HepG2 (cell line): Measurements from ENCODE around the gene ACRBP. TPM values are rescaled to one million over a fixed set of nuclear protein-coding genes. Genes with fewer than 3 reads are reported as not detected.

Source experiments
- ATAC-seq: fragments of 200-7000 bp; cut with Tn5 transposase; 3 replicates; pipeline ENCODE4 v1.9.1; 2020; ENCODE audit warnings: mild to moderate bottlenecking, moderate library complexity
- BruUV-seq: library from RNA; stranded (reverse); fragments of 400-500 nt; replicated peaks from 2 replicates; lab custom pipeline; 2021; lab: Mats Ljungman, UMichigan
- CTCF ChIA-PET: fragments of 300-600 bp; formaldehyde crosslinking; extraction: SDS; loops from one replicate; lab custom pipeline; 2021; ENCODE audit warnings: low total read pairs, inconsistent platforms, low intra/inter-chr PET ratio; lab: Yijun Ruan, JAX
- POLR2A ChIA-PET: fragments of 350-600 bp; sonication (Branson Sonifier 250); formaldehyde crosslinking; loops from one replicate; lab custom pipeline; 2020; ENCODE audit warnings: antibody characterized with exemption, inconsistent platforms; lab: Yijun Ruan, JAX
- DNase-seq: peaks from one replicate; pipeline ENCODE4 v3.0.0-alpha.2; 2015; ENCODE audit warnings: low spot score
- FAIRE-seq: peaks from 3 replicates; lab custom pipeline; 2011; peaks lifted over from hg19 to GRCh38; lab: Jason Lieb, UNC
- H2AFZ ChIP-seq: one replicate; pipeline ENCODE4 v1.6.1; 2011; ENCODE audit warnings: low read length, inconsistent platforms
- H3K27ac ChIP-seq: fragments of 300-600 bp; 3 replicates; pipeline ENCODE4 v1.8.0; 2011; ENCODE audit warnings: mixed run types, mild to moderate bottlenecking, mixed read lengths, low read length, inconsistent platforms; ENCODE audit not compliant: insufficient read depth; ENCODE audit errors: extremely low read length
- H3K27me3 ChIP-seq, 2 experiments: fragments of 200-600 bp in 1 of 2; 2 replicates in 1 of 2; 3 replicates in 1 of 2; pipeline versions ENCODE4 v1.6.0 to v1.8.0; 2011; ENCODE audit warnings: low read length in 2 of 2, mild to moderate bottlenecking in 2 of 2, moderate library complexity in 2 of 2, inconsistent platforms in 1 of 2; ENCODE audit not compliant: insufficient read depth in 2 of 2, control insufficient read depth in 1 of 2
- H3K36me3 ChIP-seq, 2 experiments: fragments of 200-600 bp in 1 of 2; replicated peaks in 1 of 2; 2 replicates in 1 of 2; 3 replicates in 1 of 2; pipeline versions ENCODE4 v1.5.1 to v1.8.0; 2011; ENCODE audit warnings: low read length in 2 of 2, inconsistent platforms in 1 of 2; ENCODE audit not compliant: insufficient read depth in 2 of 2, control insufficient read depth in 1 of 2
- H3K4me1 ChIP-seq: 2 replicates; pipeline ENCODE4 v1.5.1; 2012; ENCODE audit warnings: low read length, inconsistent platforms; ENCODE audit not compliant: insufficient read depth
- H3K4me2 ChIP-seq: 2 replicates; pipeline ENCODE4 v1.6.0; 2011; ENCODE audit warnings: low read depth, low read length, inconsistent platforms
- H3K4me3 ChIP-seq, 3 experiments: fragments of 200-600 bp in 1 of 3; sonication (generic), shearing (Covaris generic) in 1 of 3; replicated peaks in 1 of 3; 2 replicates each; pipeline ENCODE4 v1.5.1; 2011 to 2016; ENCODE audit warnings: low read length in 3 of 3, inconsistent platforms in 2 of 3, low read depth in 2 of 3, mild to moderate bottlenecking in 2 of 3, control low read depth in 1 of 3, mixed read lengths in 1 of 3; ENCODE audit not compliant: insufficient read depth in 1 of 3
- H3K79me2 ChIP-seq: one replicate; pipeline ENCODE4 v1.6.1; 2011; ENCODE audit warnings: low read length, inconsistent platforms; ENCODE audit not compliant: insufficient read depth
- H3K9ac ChIP-seq: 2 replicates; pipeline ENCODE4 v1.6.0; 2011; ENCODE audit warnings: mild to moderate bottlenecking, low read depth, low read length, inconsistent platforms; ENCODE audit not compliant: insufficient read depth
- H3K9me3 ChIP-seq: 2 replicates; pipeline ENCODE4 v1.5.1; 2012; ENCODE audit warnings: mild to moderate bottlenecking, low read length
- H4K20me1 ChIP-seq: 2 replicates; pipeline ENCODE4 v1.6.0; 2011; ENCODE audit warnings: inconsistent platforms, mild to moderate bottlenecking, low read length, moderate library complexity; ENCODE audit not compliant: insufficient read depth
- CEBPB ChIP-seq: IDR thresholded peaks from 2 replicates; pipeline ENCODE4 v1.6.1; 2011; ENCODE audit warnings: low read depth, low read length, improper control_type of control experiment, borderline replicate concordance
- CEBPG ChIP-seq: IDR thresholded peaks from 2 replicates; pipeline ENCODE4 v1.6.1; 2016
- ELF3 ChIP-seq: IDR thresholded peaks from 2 replicates; pipeline ENCODE4 v1.6.1; 2016; ENCODE audit warnings: missing genetic modification reagents, missing compliant biosample characterization
- NRL ChIP-seq: sonication (generic); formaldehyde crosslinking; IDR thresholded peaks from 2 replicates; pipeline ENCODE4 v1.5.0; 2020; ENCODE audit warnings: missing genetic modification reagents, mild to moderate bottlenecking, moderate library complexity, borderline replicate concordance
- STAG1 ChIP-seq: sonication (generic); formaldehyde crosslinking; IDR thresholded peaks from 2 replicates; pipeline ENCODE4 v1.4.0; 2020; ENCODE audit warnings: missing genetic modification reagents
- YEATS4 ChIP-seq: sonication (generic); formaldehyde crosslinking; IDR thresholded peaks from 2 replicates; pipeline ENCODE4 v1.4.0; 2020; ENCODE audit warnings: missing genetic modification reagents, borderline replicate concordance
- WGBS: methylation state at CpG from one replicate; pipeline ENCODE4 v1.1.6; 2017; ENCODE audit warnings: low lambda C conversion rate; 5-methylcytosine and 5-hydroxymethylcytosine counted together
- in situ Hi-C: cut with HindIII; loops from 2 replicates; pipeline ENCODE4 v1.10.0; 2017; ENCODE audit warnings: low pct_unique_long_range_greater_than_20kb; ENCODE audit not compliant: extremely low pct_ligation_motif_present
- intact Hi-C: fragments of 100-400 bp; cut with micrococcal nuclease; formaldehyde crosslinking; loops from one replicate; pipeline ENCODE4 v1.10.0; 2022; ENCODE audit not compliant: unreplicated experiment
- polyA plus RNA-seq, 8 experiments: library from polyadenylated mRNA; depleted of rRNA in 3 of 8; stranded (reverse) in 7 of 8; unstranded in 1 of 8; fragments of >200 nt; fragmentation: Illumina TruSeq in 4 of 8; extraction: Trizol in 4 of 8; gene quantifications; 2 replicates each; pipeline versions ENCODE4 v1.2.1 to v1.2.3, GENCODE V29; 2011 to 2016; ENCODE audit warnings: low read depth in 4 of 8, missing spikeins in 1 of 8, mixed read lengths in 1 of 8; ENCODE audit not compliant: insufficient read depth in 1 of 8
- total RNA-seq, 5 experiments: library from RNA; depleted of rRNA; stranded (reverse); fragments of >200 nt; fragmentation: Illumina TruSeq; extraction: Trizol; gene quantifications; 2 replicates each; pipeline ENCODE4 v1.2.3, GENCODE V29; 2016; ENCODE audit warnings: low read depth in 1 of 5
- TF ChIP-seq, protein P1 (sequence below): sonication (generic); IDR thresholded peaks from 2 replicates; pipeline ENCODE4 v1.6.1; 2016; ENCODE audit warnings: low read depth, borderline replicate concordance
- TF ChIP-seq, protein P2 (sequence below): sonication (generic); formaldehyde crosslinking; IDR thresholded peaks from 2 replicates; pipeline ENCODE4 v1.5.0; 2020; ENCODE audit warnings: mild to moderate bottlenecking, missing genetic modification reagents, moderate library complexity
- TF ChIP-seq, protein P3 (sequence below): IDR thresholded peaks from 2 replicates; pipeline ENCODE4 v1.6.1; 2012; ENCODE audit warnings: low read depth, low read length, improper control_type of control experiment

Gene ACRBP
- total and polyA plus RNA-seq, 2 of the 13 experiments (the other 11 are each of a cell fraction or from before 2014, with no cell fraction given) = 0.46 TPM; not detected in 1

DNA sequence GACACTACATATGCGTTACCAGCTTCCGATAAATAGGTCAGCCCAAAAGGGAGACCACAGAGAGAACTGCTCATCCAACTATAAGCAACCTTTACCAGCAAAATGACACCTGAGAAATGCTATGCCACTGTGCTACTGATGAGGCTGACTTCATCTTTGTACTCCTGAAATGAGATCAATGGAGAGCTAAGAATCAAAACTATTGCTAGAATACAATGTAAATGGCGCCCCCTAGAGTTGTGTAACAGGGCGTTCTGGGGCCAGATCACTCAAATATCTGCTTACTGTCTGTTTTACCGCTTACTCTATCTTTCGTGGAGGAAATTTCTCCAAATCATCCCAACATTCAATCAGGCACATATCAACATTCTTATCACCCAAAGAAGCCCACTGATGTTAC is 37.4 kb upstream of the ACRBP start:
- H4K20me1 ChIP-seq = peaks cover 8% of the 10 kb centered on the region
- DNase-seq = peak; percentile 57
- BruUV-seq = no TSS peak
- no peak overlapping the region for H3K27ac ChIP-seq
- no peak for FAIRE-seq
- TF ChIP-seq ELF3 (CRISPR knock-in tag) (no peak), NRL (CRISPR knock-in tag) (no peak), YEATS4 (no peak), CEBPG (CRISPR knock-in tag) (peak; percentile 40; the same call in 1 of the 2 replicates), CEBPB (peak; percentile 15; the same call in 1 of the 2 replicates), STAG1 (peak; percentile 45)
- TF ChIP-seq, protein P1, sequence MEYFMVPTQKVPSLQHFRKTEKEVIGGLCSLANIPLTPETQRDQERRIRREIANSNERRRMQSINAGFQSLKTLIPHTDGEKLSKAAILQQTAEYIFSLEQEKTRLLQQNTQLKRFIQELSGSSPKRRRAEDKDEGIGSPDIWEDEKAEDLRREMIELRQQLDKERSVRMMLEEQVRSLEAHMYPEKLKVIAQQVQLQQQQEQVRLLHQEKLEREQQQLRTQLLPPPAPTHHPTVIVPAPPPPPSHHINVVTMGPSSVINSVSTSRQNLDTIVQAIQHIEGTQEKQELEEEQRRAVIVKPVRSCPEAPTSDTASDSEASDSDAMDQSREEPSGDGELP = no peak
- TF ChIP-seq, protein P2, sequence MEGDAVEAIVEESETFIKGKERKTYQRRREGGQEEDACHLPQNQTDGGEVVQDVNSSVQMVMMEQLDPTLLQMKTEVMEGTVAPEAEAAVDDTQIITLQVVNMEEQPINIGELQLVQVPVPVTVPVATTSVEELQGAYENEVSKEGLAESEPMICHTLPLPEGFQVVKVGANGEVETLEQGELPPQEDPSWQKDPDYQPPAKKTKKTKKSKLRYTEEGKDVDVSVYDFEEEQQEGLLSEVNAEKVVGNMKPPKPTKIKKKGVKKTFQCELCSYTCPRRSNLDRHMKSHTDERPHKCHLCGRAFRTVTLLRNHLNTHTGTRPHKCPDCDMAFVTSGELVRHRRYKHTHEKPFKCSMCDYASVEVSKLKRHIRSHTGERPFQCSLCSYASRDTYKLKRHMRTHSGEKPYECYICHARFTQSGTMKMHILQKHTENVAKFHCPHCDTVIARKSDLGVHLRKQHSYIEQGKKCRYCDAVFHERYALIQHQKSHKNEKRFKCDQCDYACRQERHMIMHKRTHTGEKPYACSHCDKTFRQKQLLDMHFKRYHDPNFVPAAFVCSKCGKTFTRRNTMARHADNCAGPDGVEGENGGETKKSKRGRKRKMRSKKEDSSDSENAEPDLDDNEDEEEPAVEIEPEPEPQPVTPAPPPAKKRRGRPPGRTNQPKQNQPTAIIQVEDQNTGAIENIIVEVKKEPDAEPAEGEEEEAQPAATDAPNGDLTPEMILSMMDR (CRISPR knock-in tag) = peak; percentile 63
- TF ChIP-seq, protein P3, sequence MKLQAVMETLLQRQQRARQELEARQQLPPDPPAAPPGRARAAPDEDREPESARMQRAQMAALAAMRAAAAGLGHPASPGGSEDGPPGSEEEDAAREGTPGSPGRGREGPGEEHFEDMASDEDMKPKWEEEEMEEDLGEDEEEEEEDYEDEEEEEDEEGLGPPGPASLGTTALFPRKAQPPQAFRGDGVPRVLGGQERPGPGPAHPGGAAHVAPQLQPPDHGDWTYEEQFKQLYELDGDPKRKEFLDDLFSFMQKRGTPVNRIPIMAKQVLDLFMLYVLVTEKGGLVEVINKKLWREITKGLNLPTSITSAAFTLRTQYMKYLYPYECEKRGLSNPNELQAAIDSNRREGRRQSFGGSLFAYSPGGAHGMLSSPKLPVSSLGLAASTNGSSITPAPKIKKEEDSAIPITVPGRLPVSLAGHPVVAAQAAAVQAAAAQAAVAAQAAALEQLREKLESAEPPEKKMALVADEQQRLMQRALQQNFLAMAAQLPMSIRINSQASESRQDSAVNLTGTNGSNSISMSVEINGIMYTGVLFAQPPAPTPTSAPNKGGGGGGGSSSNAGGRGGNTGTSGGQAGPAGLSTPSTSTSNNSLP = peak; percentile 61
- peaks cover 77% of the 10 kb centered on the region for H3K79me2 ChIP-seq
- intact Hi-C loops (loop anchor here (5.0 kb wide), 1 partner anchor 127 kb away; the partner anchor contains the start of gene IFFO1), in situ Hi-C loops (no loop called here)
- H3K36me3 ChIP-seq = peaks cover 0 to 16% of the 10 kb centered on the region in 2 experiments; a peak in 4 of 5 replicates
- H3K27me3 ChIP-seq = no peaks in the 10 kb centered on the region; a peak in 2 of 5 replicates
- no peak overlapping the region for H3K4me3 ChIP-seq
- no peaks in the 10 kb centered on the region for H3K9me3 ChIP-seq
- no peak for ATAC-seq
- POLR2A ChIA-PET = no interaction called here
- no peak overlapping the region for H3K9ac ChIP-seq
- H2AFZ ChIP-seq = no peak overlapping the region
- H3K4me2 ChIP-seq = no peak overlapping the region
- WGBS = 76% methylated on average over 6 of the region's 6 CpGs
- H3K4me1 ChIP-seq = peaks cover 46% of the 10 kb centered on the region
- CTCF ChIA-PET = interaction anchor here (1.9 kb wide), 1 partner anchor 67 kb away, joined by 15 read pairs; no protein-coding TSS in a partner anchor
